Stimulated activated CD4-positive, alpha-beta T cell treated with anti-CD3 and anti-CD28 coated beads, TNF-alpha, amount 100 ng/mL, for 24 hours (primary cell): ENCODE results near the gene LTBP1.
"Not testable (repeated sequence)": the region's sequence is repeated elsewhere in the genome, so short reads cannot be mapped to it uniquely, and the experiment has no call there.

Source experiments
- DNase-seq, 3 experiments: peaks; one replicate each; pipeline ENCODE4 v3.0.0-alpha.2; 2020; ENCODE audit warnings: low read depth in 3 of 3

LTBP1 gene

GRCh38 chr2:33223856-33224255 is 277.1 kb downstream of the LTBP1 start:
- DNase-seq, result no peak

GRCh38 chr2:33225350-33225749 is 278.6 kb downstream of the LTBP1 start:
- DNase-seq, result no peak

- no peak for DNase-seq
Measured at GRCh38 chr2:33226546-33226945, 279.8 kb downstream of the LTBP1 start.

GRCh38 chr2:33229646-33230045 is 282.9 kb downstream of the LTBP1 start:
- DNase-seq, result no peak

- DNase-seq, result no peak
Measured at GRCh38 chr2:33230195-33230594, 283.4 kb downstream of the LTBP1 start.

GRCh38 chr2:33230842-33231241 is 284.1 kb downstream of the LTBP1 start:
- no peak for DNase-seq

- not testable (repeated sequence) for DNase-seq
Measured at GRCh38 chr2:33235559-33235958, 288.8 kb downstream of the LTBP1 start.

DNA sequence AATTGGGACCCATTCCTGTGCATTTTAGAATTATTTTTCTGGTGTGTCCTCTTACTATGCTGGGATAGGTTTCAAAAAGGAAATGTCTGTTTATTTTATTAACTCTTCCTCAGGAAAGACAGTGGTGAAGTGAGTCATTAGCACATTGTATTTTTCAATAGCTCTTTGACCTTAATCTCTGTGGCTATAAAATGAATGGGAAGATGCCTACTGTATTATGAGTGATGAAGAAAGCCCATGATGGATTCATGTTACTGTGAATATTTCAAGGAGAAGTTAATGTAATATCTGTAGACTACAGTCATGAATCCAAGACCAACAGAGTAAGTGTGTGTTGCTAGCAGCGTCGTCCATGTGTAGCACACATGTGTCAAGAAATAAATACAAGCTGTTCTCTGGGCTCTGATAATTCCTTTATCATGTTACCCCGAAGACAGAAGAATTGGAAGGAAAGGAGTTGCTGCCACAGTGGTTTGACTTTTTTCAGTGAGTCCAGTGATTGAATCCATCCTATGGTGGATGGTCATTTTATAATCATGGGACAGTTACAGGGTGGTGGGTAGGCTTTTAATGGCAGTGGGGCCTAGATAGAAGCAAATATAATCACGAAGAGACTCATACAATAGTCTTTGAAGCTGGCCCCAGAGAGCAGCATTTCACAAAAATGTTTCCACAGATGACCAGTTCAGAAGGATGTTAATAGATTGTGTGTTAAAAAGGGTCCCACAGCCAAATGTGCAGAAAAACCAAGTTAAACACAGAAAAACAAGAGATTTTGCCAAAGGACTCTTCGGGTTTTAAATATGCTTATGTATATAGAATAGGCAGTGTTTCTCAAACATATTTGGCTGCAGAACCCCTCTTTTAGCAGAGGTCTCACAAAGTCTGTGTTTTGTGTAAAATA is 290.0 kb downstream of the LTBP1 start:
- no peak for DNase-seq

DNA sequence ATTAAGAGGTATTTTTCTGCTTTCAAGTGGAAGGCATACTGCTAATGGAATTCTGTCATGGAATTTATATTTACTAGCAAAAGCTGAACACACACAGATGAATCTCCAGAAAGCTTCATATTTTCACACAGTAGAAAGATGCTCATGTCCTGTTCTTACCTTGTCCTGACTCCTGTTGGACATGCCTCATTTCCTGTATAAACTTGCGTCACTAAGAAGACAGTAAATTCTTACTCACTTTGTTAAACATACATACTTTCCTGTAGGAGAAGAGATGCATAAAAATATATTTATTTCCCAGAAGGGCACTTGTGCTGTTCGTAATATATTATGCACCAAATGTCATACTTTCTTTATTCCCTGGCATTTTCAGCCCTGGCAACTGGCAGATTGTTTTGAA is 291.4 kb downstream of the LTBP1 start:
- DNase-seq, result no peak

- no peak for DNase-seq
Measured at GRCh38 chr2:33240178-33240577, 293.4 kb downstream of the LTBP1 start.

DNA sequence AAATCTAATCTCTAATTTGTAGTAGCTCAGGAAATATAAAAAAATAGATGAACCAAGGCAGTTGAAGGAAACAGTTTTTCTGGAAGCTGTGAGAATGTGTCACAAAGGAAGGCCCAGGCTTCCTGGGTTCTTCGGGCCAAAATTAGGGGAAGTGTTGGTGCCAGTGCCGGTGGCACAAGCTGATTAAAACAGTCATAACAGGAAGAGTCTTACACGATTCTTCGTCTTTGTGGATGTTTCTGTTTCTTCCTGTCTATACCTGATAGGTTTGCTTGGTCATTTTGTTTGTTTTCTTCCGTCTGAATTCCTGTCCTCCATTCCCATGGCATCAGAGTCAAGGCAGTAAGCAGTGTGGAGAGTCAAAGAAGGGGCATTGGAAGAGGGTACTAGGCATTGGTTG is 294.3 kb downstream of the LTBP1 start:
- DNase-seq, result no peak

- DNase-seq, result no peak
Measured at GRCh38 chr2:33241581-33241980, 294.8 kb downstream of the LTBP1 start.

DNA sequence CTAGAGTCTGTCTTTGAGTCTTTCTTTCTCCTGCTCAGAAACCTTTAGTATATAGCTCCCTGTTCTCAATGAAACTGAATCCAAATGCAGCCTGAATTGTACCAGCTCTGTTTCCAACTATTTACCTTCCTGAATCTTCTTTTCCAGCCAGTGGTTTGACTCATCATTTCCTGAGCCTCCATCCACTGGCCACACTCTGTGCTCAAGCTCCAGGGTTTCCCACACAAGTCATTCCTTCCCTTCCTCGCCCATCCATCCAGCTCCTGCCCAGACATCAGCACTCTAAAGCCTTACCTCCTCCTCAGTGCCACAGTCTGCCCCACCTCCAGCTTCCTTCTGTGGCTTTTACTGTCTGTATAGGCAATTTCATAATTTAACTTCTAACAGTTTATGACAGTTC is 296.1 kb downstream of the LTBP1 start:
- no peak for DNase-seq

DNA sequence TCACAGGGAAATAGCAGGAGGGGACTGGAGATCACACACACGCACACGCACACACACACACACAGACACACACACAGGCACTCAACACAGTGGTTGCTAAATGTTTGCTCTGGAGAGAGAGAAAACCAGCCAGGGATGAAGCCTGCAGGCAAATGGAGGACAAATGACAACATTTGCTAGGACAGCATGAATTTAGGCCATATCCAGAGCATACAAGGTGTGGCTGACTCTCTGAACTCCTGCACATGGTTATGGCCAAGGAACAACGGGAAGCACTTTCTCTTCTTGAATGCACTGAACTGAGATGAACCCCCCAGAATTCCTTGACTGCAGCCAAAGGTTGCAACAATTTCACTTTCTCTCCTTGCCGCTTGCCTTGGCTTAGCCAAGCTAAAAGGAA is 299.7 kb downstream of the LTBP1 start:
- DNase-seq, result no peak

GRCh38 chr2:33247365-33247764 is 300.6 kb downstream of the LTBP1 start:
- DNase-seq, result no peak

DNA sequence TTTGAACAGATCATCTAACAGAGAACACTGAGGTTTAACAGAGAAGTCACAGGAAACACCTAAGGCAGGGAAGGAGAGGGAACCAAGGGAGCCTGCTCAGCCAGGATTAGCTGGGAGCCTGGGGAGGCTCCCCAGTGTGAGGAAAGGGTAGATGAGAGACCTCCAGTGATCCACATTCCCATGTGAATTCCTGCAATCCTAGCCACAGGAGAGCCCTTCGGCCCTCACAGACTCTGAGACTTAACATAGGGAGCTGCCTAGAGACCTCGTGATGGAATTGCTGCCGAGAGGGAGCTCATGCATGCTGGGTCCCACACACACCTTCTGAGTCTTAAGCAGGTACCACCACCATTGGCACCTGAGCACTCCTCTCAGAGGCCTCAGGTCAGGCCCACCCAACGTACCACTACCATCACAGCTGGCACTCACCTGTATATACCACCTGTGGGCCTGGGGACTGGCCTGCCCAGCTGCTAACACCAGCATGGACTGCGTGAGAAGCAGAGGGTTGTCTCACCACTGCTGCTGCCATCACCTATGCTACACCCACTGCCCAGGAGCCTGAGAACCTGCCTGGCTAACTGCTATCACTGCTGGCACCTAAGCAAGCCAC is 303.8 kb downstream of the LTBP1 start:
- no peak for DNase-seq

DNA sequence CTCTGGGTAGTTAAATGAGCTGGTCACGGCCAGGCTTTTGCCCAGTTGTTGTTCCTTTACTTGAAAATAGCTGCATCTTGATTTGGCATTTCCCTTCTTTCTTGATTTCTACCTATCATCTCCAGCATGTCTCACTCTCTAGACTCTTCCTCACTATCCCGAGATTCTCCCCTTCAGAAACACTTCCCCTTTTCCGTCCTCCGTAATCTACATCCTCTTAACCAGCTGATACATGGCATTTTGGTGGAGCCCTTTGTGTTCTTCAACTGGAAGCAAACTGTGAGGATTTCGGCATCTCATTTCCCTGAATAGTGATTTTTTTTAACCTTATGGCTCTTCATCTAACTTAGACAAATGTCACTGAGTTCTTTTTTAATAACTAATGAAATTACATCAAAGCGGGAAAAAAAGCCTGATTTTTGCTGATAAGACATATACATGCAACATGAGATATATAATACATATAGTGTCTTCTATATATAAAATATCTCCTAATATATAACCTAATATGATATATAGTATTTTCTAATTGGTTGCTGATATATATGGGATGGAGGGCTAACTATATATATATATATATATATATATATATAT is 309.5 kb downstream of the LTBP1 start:
- DNase-seq, result no peak

GRCh38 chr2:33258387-33258786 is 311.6 kb downstream of the LTBP1 start:
- no peak for DNase-seq

DNA sequence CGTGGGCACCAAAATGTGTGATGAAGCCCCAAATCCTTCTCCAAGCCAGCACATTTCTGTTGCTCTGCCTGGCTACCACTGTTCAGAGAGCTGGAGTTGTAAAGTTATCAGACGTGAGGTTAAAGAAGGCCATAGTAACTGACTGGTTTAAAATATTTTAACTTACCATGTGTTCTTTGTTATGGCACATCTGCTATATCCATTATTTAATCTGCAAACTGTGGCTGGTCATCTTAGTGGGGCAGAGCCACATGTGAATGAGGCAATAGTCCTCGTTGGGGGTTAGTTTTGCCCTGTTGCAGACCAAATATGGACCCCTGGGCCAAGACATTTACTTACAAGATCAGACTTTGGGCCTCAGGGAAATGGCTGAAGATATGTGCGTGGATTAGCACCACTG is 315.3 kb downstream of the LTBP1 start:
- DNase-seq, result no peak

DNA sequence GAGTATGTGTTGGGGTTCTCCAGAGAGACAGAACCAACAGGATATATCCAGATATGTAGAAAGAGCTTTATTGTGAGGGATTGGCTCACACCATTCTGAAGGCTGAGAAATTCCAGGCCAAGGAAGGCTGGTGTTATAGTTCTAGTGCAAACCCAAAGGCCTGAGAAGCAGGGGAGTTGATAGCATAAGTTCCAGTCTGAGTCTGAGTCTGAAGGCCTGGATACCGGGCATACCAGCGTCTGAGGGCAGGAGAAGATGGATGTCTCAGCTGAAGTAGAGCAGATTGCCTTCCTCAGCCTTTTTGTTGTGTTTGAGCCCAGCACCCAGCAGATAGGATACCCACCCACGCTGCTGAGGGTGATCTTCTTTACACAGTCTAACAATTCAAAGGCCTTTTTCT is 318.0 kb downstream of the LTBP1 start:
- DNase-seq, result no peak

DNA sequence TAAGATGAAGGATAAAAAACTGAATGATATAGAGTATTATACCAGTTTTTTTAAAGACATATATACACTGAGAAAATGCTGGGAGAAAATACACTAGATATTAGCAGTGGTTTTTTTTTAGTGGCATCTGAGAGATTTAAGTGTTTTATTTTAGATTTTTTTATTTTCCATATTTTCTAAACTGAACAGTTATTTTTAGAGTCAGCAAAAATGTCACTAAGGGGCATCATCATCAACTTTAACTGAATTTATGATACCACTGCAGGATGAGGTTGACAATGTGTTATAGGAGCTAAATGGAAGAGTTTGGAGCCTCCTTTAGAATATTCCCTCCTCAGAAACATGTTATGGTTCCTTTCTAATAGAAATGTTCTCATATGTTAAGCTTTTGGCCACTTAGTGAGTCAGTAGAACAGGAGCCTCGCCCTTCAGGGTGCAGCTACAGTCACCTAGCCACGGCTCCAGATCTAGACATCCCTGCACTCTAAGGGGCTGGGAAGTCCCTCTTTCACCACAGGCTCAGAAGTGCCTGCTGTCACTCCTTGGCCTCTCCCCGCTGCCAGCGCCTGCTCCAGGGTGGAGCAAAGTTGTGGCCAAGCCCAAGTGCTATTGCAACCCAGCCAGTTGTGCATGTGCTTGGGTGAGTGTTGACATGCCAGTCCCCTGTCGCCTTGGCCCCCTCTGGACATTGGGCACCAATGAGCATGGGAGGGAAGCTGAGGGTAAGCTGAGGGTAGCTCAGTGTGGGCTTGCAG is 319.0 kb downstream of the LTBP1 start:
- DNase-seq, result no peak

DNA sequence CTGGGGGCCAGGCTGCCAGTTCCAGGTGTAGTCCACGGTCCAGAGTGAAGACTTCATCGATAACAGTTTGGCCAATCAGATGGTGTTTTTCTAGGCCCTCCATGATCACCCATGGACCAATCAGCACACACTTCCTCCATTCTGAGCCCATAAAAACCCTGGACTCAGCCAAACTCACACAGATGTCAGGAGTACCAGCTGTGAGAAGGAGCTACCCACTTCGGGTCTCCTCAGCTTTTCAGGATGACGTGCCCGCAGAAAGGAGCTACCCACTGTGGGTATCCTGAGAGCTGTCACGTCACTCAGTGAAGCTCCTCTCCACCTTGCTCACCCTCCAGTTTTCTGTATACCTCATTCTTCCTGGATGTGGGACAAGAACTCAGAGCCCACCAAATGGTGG is 319.7 kb downstream of the LTBP1 start:
- no peak for DNase-seq
